NCI-H2107 (cell line): ENCODE measurements around the gene L3MBTL3.
"Not testable (repeated sequence)": the region's sequence is repeated elsewhere in the genome, so short reads cannot be mapped to it uniquely, and the experiment has no call there.

Source experiments
- DNase-seq: peaks from one replicate; lab custom pipeline; 2025; lab: John Stamatoyannopoulos, UW

Gene L3MBTL3

DNA sequence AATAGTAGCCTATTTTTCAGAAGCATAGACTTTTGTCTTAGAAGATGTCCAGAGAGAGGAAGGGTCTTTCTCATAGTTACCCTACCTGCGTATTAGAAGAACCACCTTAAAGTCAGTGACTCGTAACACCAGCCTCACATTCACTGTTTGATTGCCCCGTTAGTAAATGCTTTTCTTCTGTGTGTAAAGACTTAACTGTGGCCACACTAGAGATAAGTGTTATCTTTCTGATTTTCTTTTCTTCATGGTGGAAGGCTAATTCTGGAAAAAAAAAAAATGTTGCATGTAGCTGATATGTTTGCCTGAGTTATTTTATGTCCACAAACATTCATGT lies 120.5 kb downstream of the L3MBTL3 start:
- DNase-seq = no peak

DNA sequence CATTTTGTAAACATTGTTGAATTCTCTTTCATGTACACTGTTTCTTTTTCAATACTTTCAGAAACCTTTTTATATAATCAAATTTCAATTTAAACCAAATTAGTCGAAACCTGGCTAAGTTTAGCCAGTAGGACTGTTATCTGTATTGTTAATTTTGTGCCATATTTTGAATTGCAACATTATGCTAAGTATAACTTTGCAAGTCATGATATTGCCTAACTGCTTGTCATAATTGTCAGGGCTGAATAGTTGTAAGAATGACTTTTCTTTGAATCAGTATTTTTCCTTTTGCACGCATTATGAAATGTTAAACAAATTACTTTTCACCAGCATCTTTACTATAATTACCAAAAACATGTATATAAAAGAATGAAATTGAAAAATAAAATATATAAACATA lies 121.7 kb downstream of the L3MBTL3 start:
- no peak for DNase-seq

DNA sequence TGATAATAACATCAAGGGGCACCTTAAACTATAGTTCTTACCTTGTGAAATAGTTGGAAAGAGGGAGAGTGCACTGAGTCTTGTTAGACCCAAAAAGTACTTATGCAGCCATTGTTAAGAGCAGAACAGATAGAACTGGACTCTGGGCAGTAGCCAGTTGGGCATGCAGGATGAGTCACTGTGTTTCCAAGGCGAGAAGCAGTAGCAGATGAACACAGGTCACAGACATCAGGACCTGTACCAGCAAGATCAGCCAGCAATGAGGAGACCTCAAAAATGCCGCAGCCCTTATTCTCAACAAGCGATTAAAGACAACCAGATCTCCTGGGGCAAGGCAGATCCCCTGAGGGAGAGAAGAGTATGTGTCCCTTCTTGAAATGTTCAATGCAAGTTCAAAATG lies 125.3 kb downstream of the L3MBTL3 start:
- DNase-seq = no peak

DNA sequence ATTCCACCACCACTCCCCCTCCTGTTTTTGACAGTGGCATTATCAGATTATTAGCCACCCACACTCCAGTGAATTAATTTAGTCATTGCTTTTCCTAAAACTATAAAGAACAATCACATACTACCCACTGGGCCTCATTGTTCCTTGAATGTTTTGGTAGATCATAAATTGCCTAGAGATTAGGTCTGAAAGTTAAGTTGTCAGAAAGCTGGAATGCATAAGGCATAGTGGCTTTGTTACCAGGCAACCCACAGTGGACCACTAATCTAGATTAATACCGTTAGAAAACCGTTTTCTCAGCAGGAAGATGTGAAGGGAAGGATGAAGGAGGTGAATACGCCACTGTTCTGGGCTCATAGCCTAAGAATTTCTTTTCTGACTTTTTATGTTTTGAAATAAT lies 128.7 kb downstream of the L3MBTL3 start:
- DNase-seq = no peak

DNA sequence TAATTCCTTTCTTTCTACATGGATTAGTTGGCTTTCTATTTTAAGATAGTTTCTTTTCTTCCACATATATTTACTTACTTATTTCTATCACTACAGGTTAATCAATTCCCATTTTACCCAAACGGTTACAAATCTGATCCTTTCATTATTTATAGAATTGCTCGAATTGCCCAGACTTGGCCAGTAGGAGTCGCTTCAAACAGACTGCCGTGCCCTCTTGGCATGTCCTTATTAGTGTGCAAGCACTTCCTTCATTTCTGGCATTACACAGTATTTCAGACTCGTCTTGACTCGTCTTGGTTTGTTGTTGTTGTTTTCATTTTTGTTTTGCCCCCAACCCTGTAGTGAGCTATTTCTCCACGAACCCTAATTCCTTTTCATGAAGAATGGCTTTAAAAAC lies 129.8 kb downstream of the L3MBTL3 start:
- no peak for DNase-seq

DNA sequence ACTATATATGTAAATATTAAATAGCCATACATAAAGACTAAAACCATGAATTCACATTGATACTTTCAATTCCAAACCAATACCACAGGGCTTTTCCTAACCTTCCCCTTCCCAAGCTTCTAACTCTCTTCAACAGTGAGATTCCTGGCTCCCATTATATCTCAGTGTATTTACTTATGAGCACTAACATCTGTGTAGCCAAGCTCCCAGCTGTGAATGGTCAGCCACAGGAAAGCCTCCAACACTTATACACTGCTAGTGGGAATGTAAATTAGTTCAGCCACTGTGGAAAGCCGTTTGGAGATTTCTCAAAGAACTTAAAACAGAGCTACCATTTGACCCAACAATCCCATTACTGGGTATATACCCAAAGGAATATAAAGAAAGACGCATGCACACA lies 130.6 kb downstream of the L3MBTL3 start:
- DNase-seq = not testable (repeated sequence)

DNA sequence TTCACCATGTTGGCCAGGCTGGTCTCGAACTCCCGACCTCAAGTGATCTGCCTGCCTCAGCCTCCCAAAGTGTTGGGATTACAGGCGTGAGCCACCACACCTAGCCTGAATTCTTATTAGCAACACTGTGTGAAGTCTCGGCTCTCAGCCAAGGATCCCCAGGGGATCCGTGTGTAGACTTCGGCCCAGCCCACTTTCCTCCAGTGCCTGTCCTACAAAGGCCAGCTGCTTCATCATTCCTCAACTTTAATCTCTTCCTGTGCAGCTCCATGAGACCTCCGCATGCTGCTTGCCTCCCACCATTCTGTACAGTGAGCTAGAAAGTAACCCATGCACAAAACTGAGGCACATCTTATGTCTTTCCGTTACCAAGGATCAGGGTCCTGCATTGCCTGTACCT lies 132.5 kb downstream of the L3MBTL3 start:
- no peak for DNase-seq

DNA sequence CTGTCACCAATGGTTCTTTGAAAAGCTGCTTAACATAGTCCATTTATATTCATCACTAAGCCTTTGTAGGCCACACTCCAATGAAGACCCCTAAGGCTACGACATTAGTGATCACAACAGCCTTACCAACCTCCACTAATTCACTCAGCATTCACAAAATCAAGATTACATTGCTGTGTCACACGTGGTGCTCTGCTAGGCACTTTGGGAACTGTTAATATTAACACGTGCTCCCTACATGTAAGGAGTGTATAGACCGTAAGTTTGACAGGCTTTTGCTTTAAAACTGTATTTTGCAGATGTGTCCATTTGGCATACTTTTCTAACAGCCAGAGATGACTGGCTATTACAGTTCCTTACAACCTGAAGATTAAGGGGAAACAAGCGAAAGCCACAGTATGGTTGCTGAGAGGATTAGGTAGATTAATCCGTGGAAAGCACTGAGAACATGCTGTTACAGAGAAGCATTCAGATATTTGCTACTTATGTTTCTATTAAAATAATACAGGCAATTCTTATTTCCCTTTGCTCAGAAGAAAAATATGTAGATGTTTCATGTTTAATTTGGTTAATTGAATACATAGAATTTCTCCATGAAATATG lies 134.6 kb downstream of the L3MBTL3 start:
- no peak for DNase-seq

DNA sequence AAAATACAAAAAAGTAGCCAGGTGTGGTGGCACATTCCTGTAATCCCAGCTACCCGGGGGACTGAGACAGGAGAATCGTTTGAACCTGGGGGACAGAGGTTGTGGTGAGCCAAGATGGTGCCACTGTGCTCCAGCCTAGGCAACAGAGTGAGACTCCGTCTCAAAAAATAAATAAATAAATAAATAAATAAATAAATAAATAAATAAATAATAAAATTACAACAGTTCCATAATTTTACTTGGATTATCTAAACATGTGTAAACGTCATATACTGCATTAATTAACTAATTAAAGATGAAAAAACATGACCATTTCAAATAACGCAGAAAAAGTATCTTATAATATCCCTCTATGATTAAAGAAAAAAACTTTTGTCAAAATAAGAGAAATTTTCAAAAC lies 138.5 kb downstream of the L3MBTL3 start:
- no peak for DNase-seq

DNA sequence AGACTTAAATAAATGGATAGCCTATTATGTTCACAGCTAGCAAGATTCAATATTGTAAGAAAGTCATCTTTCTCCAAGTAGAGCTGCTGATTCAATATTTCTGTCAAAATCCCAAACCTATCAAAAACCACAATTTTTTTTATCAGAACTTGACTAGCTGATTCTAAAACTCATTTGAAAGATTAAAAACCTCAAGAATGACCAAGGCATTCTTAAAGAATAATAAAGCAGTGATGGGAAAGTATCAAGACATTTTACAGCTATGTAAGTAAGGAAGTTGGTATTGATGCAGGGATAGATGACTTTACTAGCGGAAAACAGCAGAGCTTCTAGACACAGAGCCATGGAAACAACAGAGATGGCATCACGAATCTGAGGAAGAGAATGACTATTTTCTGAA lies 139.7 kb downstream of the L3MBTL3 start:
- no peak for DNase-seq

DNA sequence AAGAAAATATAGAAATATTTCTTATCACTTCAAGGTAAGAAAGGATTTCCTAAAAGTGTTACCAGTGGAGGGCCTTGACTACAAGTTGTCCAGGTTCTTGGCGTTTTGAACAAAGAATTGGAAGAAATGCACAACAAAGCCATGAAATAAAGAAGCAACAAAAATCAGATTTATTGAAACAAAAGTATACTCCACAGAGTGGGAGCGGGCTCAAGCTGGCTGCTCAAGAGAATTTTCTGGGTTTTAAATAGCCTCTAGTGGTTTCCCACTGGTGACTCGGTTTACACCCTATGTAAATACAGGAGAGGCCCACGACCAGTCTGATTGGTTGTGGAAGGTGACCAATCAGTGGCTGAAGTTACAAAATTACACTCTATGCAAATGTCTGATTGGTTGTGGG lies 140.2 kb downstream of the L3MBTL3 start:
- no peak for DNase-seq

DNA sequence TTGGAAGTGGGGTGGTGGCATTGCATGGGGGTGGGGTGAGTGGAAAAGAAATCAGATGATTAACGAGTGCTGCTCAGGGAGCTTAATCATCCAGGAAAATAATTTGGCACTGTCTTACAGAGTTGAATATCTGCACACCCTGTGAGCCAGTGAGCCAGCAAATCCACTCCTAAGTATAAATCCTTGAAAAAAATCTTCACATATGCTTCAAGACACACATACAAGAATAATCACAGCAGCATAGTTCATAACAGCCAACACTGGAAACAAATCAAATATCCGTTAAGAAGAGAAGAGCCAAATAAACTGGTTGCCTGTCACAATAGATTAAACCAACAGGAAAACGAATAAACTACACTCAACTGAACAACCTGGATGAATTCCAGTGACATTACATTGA lies 141.6 kb downstream of the L3MBTL3 start:
- DNase-seq = no peak

DNA sequence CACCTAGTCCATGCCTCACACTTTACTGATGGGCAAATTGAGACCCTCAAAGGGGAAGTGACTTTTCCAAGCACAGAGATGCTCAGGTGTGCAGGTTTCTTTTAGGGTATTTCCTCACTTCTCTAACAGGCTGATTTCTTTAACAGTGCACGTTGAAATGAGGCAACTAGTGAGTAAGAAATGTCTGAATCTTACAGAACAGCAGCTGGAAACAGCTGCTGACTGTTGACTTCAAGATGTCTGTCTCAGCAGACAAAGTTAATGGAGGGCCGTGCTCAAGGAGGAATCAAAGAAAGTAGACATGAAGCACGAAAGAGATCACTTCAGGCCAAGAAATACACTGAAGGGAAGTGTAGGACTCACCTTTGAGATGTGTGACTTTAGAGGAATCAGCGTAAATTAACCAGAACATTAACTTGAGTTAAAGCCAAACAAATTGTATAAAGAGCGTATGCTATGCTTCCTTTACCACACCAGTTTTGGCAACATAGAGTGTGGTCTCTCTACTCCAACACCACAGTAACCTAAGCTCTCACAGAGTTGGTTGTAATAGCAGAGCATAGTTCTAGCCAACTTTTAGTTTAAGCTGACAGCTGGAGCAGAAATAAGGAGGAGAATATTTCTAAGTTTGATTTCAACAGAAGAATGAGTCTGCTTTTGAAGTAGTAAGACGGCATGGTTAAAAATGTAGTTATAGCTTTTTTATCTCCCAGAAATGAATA lies 143.5 kb downstream of the L3MBTL3 start:
- DNase-seq = no peak

DNA sequence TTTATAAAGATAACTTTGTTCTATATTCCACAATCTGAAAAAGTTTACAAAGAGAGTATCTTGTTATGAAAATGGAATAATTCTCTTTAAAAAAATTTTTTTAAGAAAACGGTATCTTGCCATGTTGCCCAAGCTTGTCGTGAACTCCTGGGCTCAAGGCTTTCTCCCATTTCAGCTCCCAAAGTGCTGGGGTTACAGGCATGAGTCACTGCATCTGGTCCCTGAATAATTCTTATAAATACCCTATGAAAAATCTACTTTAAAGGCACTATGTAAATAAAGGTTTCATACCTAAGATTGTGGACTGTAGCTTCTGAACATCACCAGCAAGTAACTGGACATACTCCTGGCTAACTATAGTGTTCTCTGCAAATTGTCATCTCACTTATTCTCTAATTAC lies 144.0 kb downstream of the L3MBTL3 start:
- DNase-seq = no peak

DNA sequence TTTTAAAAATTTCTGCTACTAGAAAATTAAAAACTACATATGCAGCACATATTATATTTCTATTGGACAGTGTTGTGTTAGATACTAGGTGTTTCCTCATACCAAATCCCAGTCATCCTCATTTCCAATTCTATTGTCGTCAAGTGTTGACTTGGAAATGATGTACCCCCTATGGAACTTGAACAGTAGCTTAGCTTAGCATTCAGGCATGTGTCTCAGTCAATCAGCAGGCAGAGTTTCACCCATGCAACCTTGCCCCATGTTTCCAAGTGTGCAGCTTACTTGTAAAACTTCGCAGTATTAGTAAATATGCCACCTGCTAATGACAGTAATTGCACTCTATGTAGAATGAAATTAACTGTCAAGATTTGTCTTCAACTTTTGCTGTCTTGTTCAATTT lies 144.9 kb downstream of the L3MBTL3 start:
- DNase-seq = no peak

DNA sequence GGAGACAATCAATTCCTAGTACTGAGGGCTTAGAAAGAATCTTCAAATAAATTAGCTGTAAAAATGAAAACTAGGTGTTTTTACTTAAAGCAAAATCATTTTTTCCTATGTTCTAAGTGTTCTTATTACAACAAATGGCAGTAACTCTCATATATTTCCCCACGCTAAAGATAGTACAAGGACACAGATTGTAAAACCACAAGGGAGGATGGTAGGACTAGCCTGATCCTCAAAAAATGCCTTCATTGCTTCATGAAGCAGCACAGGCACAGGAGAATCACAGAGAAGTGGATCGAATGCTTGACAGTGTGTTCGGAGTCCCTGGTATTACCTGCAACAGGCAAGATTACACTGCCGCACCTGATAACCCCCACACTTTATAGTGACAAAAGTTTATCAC lies 145.9 kb downstream of the L3MBTL3 start:
- DNase-seq = no peak

DNA sequence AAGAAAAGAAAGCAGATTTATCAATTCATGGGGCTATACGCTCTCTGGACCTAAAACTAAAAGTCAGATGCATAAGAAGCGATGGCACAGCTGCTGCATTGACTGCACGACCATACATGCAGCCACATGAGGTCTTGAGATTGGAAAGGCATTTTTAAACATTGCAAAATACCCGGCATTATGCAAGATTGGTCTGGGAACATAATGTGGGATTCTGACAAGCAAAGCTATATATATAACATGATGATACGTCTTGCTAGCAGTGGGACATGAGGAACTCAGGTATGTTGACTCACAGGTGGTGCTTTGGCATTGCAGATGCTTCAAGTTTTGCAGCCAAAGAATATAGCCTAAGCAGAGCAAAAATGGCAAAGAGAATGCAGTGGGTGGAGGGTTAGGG lies 149.3 kb downstream of the L3MBTL3 start:
- no peak for DNase-seq

DNA sequence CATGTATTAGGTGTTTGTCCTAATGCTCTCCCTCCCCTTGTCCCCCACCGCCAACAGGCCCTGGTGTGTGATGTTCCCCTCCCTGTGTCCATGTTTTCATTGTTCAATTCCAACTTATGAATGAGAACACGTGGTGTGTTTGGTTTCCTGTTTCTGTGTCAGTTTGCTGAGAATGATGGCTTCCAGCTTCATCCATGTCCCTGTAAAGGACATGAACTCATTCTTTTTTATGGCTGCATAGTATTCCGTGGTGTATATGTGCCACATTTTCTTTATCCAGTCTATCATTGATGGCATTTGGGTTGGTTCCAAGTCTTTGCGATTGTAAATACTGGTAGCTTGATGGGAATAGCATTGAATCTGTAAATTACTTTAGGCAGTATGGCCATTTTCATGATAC lies 151.8 kb downstream of the L3MBTL3 start:
- not testable (repeated sequence) for DNase-seq

DNA sequence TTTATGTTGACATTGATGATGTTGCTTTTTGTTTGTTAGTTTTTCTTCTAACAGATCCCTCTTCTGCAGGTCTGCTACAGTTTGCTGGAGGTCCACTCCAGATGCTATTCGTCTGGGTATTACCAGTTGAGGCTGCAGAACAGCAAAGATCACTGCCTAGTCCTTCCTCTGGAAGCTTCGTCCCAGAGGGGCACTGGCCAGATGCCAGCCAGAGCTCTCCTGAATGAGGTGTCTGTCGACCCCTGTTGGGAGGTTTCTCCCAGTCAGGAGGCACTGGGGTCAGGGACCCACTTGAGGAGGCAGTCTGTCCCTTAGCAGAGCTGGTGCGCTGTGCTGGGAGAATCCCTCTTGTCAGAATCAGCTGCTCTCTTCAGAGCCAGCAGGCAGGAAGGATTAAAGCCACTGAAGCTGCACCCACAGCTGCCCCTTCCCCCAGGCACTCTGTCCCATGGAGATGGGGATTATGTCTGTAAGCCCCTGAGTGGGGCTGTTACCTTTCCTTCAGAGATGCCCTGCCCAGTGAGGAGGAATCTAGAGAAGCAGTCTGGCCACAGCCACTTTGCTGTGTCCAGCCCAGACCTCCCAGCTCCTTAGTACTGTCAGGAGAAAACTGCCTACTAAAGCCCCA lies 155.1 kb downstream of the L3MBTL3 start:
- DNase-seq = not testable (repeated sequence)

DNA sequence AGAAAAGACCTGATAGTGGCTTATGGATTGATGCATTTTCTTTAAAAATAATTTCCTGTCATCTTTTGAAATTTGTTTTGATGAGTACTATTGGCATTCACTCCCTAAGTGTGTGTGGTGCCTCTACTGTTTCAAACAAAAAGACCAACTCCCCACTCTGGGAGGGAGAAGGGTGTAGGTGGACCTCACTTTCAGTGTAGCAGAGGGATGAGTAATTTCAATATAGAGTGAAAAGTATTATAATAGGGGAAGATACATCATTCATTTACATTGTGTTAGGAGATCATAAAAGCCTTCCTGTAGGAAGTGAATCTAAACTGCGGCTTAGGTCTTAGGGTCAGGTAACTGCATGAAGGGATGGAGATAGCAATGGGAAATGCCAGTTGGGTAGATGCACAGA lies 158.0 kb downstream of the L3MBTL3 start:
- DNase-seq = no peak

DNA sequence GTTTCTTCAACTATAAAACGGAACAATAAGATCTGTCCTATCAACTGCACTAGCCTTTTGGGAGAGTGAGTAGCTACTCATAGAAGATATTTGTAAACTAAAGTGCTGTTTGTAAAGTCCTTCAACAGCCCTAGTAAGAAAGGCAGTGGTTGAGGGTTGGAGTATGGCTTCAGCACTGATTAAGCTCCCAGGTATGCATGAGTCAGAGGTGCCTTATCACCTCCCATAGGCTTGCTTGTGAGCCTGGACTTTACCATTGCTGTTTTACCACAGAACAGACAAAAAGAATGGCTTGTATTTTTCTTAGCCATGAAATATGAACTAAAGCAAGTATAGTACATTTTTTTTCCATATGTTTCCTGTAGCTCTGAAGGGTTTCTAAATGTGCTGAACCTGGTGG lies 160.3 kb downstream of the L3MBTL3 start:
- no peak for DNase-seq

DNA sequence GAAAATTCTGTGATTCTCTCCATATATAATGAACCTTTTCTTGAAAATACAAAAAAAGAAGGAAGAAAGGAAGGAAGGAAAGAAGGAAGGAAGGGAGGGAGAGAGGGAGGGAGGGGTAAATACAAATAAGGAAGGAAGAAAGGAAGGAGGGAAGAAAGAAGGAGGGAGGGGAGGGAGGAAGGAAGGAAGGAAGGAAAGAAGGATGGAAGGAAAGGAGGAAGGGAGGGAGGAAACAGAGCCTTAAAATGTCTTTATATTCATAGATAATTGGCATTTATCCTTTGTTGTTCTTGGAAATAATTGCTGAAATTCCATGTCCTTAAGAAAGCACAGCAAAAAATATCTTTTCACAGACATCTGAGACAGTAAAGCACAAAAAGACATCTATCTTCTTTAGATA lies 164.1 kb downstream of the L3MBTL3 start:
- no peak for DNase-seq

DNA sequence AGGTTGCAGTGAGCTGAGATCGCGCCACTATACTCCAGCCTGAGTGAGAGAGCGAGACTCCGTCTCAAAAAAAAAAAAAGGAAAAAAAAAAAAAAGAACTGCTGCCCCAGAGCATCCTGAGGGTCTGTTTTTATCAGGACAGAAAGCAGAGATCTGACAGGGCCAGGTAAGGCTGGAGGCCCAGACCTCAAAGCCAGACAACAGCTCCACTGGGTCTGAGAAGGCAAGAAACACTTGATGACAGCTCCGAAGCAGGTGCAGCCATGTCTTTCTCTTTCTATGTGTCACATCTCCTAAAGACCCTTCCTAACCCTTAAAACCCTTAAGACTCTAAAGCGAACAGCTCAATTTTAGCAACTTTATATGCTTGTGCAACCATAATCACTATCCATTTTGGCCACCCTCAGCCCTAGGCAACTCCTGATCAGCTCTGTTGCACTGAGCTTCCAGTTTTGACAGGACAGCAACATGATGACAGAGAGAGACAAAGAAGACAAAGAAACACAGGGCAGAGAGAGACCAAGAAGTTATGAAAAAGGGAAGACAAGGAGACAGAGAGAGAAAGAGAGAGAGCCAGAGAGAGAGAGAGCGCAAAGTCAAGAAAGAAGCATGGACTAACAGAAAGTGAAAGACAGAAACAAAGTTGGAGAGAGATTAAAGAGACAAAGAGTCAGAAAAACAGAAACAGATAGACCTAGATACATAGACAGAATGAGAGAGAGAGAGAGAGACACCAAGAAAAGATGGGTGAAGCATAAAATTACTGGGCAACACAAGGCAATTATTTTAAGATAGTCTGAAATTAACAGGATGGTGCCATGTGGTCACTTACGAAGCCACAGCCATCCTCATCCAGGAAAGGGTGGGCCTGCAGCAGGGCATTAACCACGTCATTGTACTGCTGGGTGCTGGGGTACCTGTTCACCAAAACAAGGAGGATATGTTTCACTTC lies 165.2 kb downstream of the L3MBTL3 start:
- no peak for DNase-seq
